HepG2 (cell line): ENCODE data around the gene CBX2. TPM values are rescaled to one million over a fixed set of nuclear protein-coding genes. Genes with fewer than 3 reads are reported as not detected.
A peak's percentile ranks its signal among the peaks of the same experiment; 100 is the strongest.

ENCODE experiments used
- CEBPB ChIP-seq: IDR thresholded peaks from 2 replicates; pipeline ENCODE4 v1.6.1; 2011; ENCODE audit warnings: low read depth, low read length, improper control_type of control experiment, borderline replicate concordance
- ERF ChIP-seq: IDR thresholded peaks from 2 replicates; pipeline ENCODE4 v1.6.1; 2018; ENCODE audit warnings: missing biosample characterization, missing genetic modification reagents
- FOXM1 ChIP-seq: sonication (generic); formaldehyde crosslinking; IDR thresholded peaks from 2 replicates; pipeline ENCODE4 v1.5.0; 2020; ENCODE audit warnings: missing genetic modification reagents
- GATAD2A ChIP-seq: IDR thresholded peaks from 2 replicates; pipeline ENCODE4 v1.6.1; 2016
- HDAC2 ChIP-seq: sonication (generic); formaldehyde crosslinking; IDR thresholded peaks from 2 replicates; pipeline ENCODE4 v1.4.0; 2020; ENCODE audit warnings: missing genetic modification reagents
- MATR3 ChIP-seq: sonication (generic); formaldehyde crosslinking; IDR thresholded peaks from 2 replicates; pipeline ENCODE4 v1.4.0; 2020; ENCODE audit warnings: missing genetic modification reagents
- NFKBIZ ChIP-seq: IDR thresholded peaks from 2 replicates; pipeline ENCODE4 v1.6.1; 2018; ENCODE audit warnings: missing genetic modification reagents, missing compliant biosample characterization
- NR2C2 ChIP-seq: sonication (generic); formaldehyde crosslinking; IDR thresholded peaks from 2 replicates; pipeline ENCODE4 v1.4.0; 2020; ENCODE audit warnings: missing genetic modification reagents, mild to moderate bottlenecking, moderate library complexity, borderline replicate concordance
- PITX1 ChIP-seq: sonication (generic); formaldehyde crosslinking; IDR thresholded peaks from 2 replicates; pipeline ENCODE4 v1.5.1; 2020; ENCODE audit warnings: mild to moderate bottlenecking, missing genetic modification reagents
- REPIN1 ChIP-seq: sonication (generic); formaldehyde crosslinking; IDR thresholded peaks from 2 replicates; pipeline ENCODE4 v1.8.0; 2022; ENCODE audit warnings: missing genetic modification reagents, low read depth, mild to moderate bottlenecking, borderline replicate concordance
- RXRB ChIP-seq: IDR thresholded peaks from 2 replicates; pipeline ENCODE4 v1.6.1; 2016; ENCODE audit warnings: borderline replicate concordance, missing genetic modification reagents, missing compliant biosample characterization
- SIN3A ChIP-seq: IDR thresholded peaks from 2 replicates; pipeline ENCODE4 v1.6.1; 2011; ENCODE audit warnings: low read depth, mild to moderate bottlenecking, control low read depth, low read length, borderline replicate concordance
- TFE3 ChIP-seq: IDR thresholded peaks from 2 replicates; pipeline ENCODE4 v1.6.1; 2016
- TOE1 ChIP-seq: sonication (generic); formaldehyde crosslinking; IDR thresholded peaks from 2 replicates; pipeline ENCODE4 v1.4.0; 2020; ENCODE audit warnings: mild to moderate bottlenecking, missing genetic modification reagents
- ZBTB21 ChIP-seq: sonication (generic); formaldehyde crosslinking; IDR thresholded peaks from 2 replicates; pipeline ENCODE4 v1.4.0; 2020; ENCODE audit warnings: missing genetic modification reagents
- ZBTB7A ChIP-seq: sonication (generic); formaldehyde crosslinking; IDR thresholded peaks from 2 replicates; pipeline ENCODE4 v1.8.0; 2022; ENCODE audit warnings: mild to moderate bottlenecking, missing genetic modification reagents
- ZC3H13 ChIP-seq: sonication (generic); formaldehyde crosslinking; IDR thresholded peaks from 2 replicates; pipeline ENCODE4 v1.8.1; 2023; ENCODE audit warnings: mild to moderate bottlenecking, missing genetic modification reagents, moderate library complexity
- ZFP91 ChIP-seq: sonication (generic); formaldehyde crosslinking; IDR thresholded peaks from 2 replicates; pipeline ENCODE4 v1.9.0; 2022; ENCODE audit warnings: missing genetic modification reagents, mild to moderate bottlenecking, borderline replicate concordance
- ZMAT5 ChIP-seq: sonication (generic); formaldehyde crosslinking; IDR thresholded peaks from 2 replicates; pipeline ENCODE4 v1.5.0; 2020; ENCODE audit warnings: mild to moderate bottlenecking, low read depth, missing genetic modification reagents, borderline replicate concordance
- ZNF296 ChIP-seq: sonication (generic); formaldehyde crosslinking; conservative IDR thresholded peaks from 2 replicates; pipeline ENCODE4 v1.5.0; 2020; ENCODE audit warnings: mild to moderate bottlenecking, missing genetic modification reagents
- ZNF3 ChIP-seq: IDR thresholded peaks from 2 replicates; pipeline ENCODE4 v1.7.0; 2017; ENCODE audit warnings: inconsistent platforms
- ZNF503 ChIP-seq: sonication (generic); formaldehyde crosslinking; IDR thresholded peaks from 2 replicates; pipeline ENCODE4 v1.4.0; 2020; ENCODE audit warnings: missing genetic modification reagents
- ZNF563 ChIP-seq: sonication (generic); formaldehyde crosslinking; IDR thresholded peaks from 2 replicates; pipeline ENCODE4 v1.8.0; 2022; ENCODE audit warnings: mild to moderate bottlenecking, moderate library complexity, missing genetic modification reagents
- ZNF614 ChIP-seq: IDR thresholded peaks from 2 replicates; pipeline ENCODE4 v1.6.1; 2018; ENCODE audit warnings: missing biosample characterization, missing genetic modification reagents, inconsistent platforms, borderline replicate concordance
- ZSCAN25 ChIP-seq: sonication (generic); formaldehyde crosslinking; IDR thresholded peaks from 2 replicates; pipeline ENCODE4 v1.8.0; 2022; ENCODE audit warnings: mild to moderate bottlenecking, missing genetic modification reagents
- polyA plus RNA-seq, 8 experiments: library from polyadenylated mRNA; depleted of rRNA in 3 of 8; stranded (reverse) in 7 of 8; unstranded in 1 of 8; fragments of >200 nt; fragmentation: Illumina TruSeq in 4 of 8; extraction: Trizol in 4 of 8; gene quantifications; 2 replicates each; pipeline versions ENCODE4 v1.2.1 to v1.2.3, GENCODE V29; 2011 to 2016; ENCODE audit warnings: low read depth in 4 of 8, missing spikeins in 1 of 8, mixed read lengths in 1 of 8; ENCODE audit not compliant: insufficient read depth in 1 of 8
- total RNA-seq, 5 experiments: library from RNA; depleted of rRNA; stranded (reverse); fragments of >200 nt; fragmentation: Illumina TruSeq; extraction: Trizol; gene quantifications; 2 replicates each; pipeline ENCODE4 v1.2.3, GENCODE V29; 2016; ENCODE audit warnings: low read depth in 1 of 5

The CBX2 gene
- total and polyA plus RNA-seq, 2 of the 13 experiments (the other 11 are each of a cell fraction or from before 2014, with no cell fraction given) = 14.5 to 31.1 TPM

- TF ChIP-seq ZNF503 (CRISPR knock-in tag) (no peak), RXRB (CRISPR knock-in tag) (peak; percentile 57; the same call in 1 of the 2 replicates), ZNF3 (no peak), ZBTB7A (CRISPR knock-in tag) (no peak; the same call in none of the 2 replicates), PITX1 (0 out of 2 replicates have a peak, but pooled peaks have one; percentile 6), REPIN1 (peak; percentile 53), HDAC2 (CRISPR knock-in tag) (peak; percentile 32; the same call in 1 of the 2 replicates), ZNF563 (peak; percentile 38; the same call in 1 of the 2 replicates), GATAD2A (CRISPR knock-in tag) (peak; percentile 64), SIN3A (no peak), ZBTB21 (no peak), TFE3 (CRISPR knock-in tag) (peak; percentile 18; the same call in 1 of the 2 replicates), MATR3 (CRISPR knock-in tag) (no peak), FOXM1 (no peak), ZC3H13 (CRISPR knock-in tag) (no peak; the same call in 1 of the 2 replicates), NR2C2 (CRISPR knock-in tag) (peak; percentile 30; the same call in 1 of the 2 replicates), CEBPB (no peak), NFKBIZ (CRISPR knock-in tag) (0 out of 2 replicates have a peak, but pooled peaks have one; percentile 31), TOE1 (CRISPR knock-in tag) (no peak), ZNF296 (peak; percentile 95), ZFP91 (CRISPR knock-in tag) (no peak; the same call in 1 of the 2 replicates), ERF (CRISPR knock-in tag) (peak; percentile 29), ZMAT5 (CRISPR knock-in tag) (no peak), ZSCAN25 (CRISPR knock-in tag) (peak; percentile 55; the same call in 1 of the 2 replicates), ZNF614 (peak; percentile 41; the same call in 1 of the 2 replicates)
Observed at GRCh38 chr17:79831265-79832217, 53.6 kb downstream of the CBX2 start (continued).
